ENCODE data around the gene GFER. TPM values are rescaled to one million over a fixed set of nuclear protein-coding genes. Genes with fewer than 3 reads are reported as not detected.

Gene GFER
- total and polyA plus RNA-seq, 2 of the 8 experiments (the other 6 are each of a cell fraction or from before 2014, with no cell fraction given) = 17.7 to 37.9 TPM

GRCh38 chr16:1992704-1993317 is 8.8 kb downstream of the GFER start:
- peaks cover 4 to 37% (median 24%) of the 10 kb centered on the region in 4 experiments for H3K27me3 ChIP-seq (replicated peaks in 1 of 4; ENCODE audit: control insufficient read depth in 3 of 4, extremely low read depth in 1 of 4, insufficient read depth in 3 of 4, low read length in 3 of 4)
- TF ChIP-seq RNF2 (IDR thresholded peaks at IDR 0.05; ENCODE audit: borderline replicate concordance, low read depth, low read length, missing control alignments, poor library complexity, severe bottlenecking) (no peak), SIN3A (conservative IDR thresholded peaks at IDR 0.05 in 1 of 2, IDR thresholded peaks at IDR 0.05 in 1 of 2; ENCODE audit: low read depth in 1 of 2, low read length in 2 of 2) (peak; percentile 55 to 83; a peak in 3 of 4 replicates), HDAC6 (IDR thresholded peaks at IDR 0.05; ENCODE audit: low read depth, low read length) (no peak), TAF1 (IDR thresholded peaks at IDR 0.05; ENCODE audit: low read depth, low read length) (peak; percentile 71), HDAC2 (IDR thresholded peaks at IDR 0.05; ENCODE audit: borderline replicate concordance in 1 of 2, low read depth in 2 of 2, low read length in 2 of 2) (0 out of 4 replicates have a peak, but pooled peaks of 1 of the 2 experiments have one; percentile 1), TBP (IDR thresholded peaks at IDR 0.05; ENCODE audit: low read depth, low read length) (no peak; the same call in 1 of the 2 replicates), MAX (IDR thresholded peaks at IDR 0.05) (no peak; the same call in 1 of the 2 replicates), YY1 (IDR thresholded peaks at IDR 0.05; ENCODE audit: low read depth, low read length) (peak; percentile 85)
- TF ChIP-seq, protein P1, sequence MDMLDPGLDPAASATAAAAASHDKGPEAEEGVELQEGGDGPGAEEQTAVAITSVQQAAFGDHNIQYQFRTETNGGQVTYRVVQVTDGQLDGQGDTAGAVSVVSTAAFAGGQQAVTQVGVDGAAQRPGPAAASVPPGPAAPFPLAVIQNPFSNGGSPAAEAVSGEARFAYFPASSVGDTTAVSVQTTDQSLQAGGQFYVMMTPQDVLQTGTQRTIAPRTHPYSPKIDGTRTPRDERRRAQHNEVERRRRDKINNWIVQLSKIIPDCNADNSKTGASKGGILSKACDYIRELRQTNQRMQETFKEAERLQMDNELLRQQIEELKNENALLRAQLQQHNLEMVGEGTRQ (IDR thresholded peaks at IDR 0.05; ENCODE audit: low read length) = no peak

More at GRCh38 chr16:1992704-1993317, 8.8 kb downstream of the GFER start:
- Histone ChIP-seq H3K9ac (replicated peaks in 1 of 4; ENCODE audit: extremely low read depth in 1 of 4, low read depth in 3 of 4, low read length in 3 of 4) (peak overlapping the region; percentile 63 to 92 (median 74)), H4K5ac (ENCODE audit: insufficient read length, low read depth, low read length) (peak overlapping the region; percentile 93), H3K4me3 (ENCODE audit: extremely low read depth in 1 of 4, insufficient read depth in 2 of 4, low read depth in 3 of 4, low read length in 4 of 4) (peak overlapping the region; percentile 46 to 82 (median 48)), H2BK12ac (ENCODE audit: low read depth, low read length) (peak overlapping the region; percentile 94), H3K27ac (ENCODE audit: low read depth, low read length) (peak overlapping the region; percentile 81; the same call in 1 of the 2 replicates), H3K36me3 (ENCODE audit: control insufficient read depth in 2 of 4, insufficient read depth in 4 of 4, low read length in 3 of 4) (peaks cover 0 to 4% (median 1%) of the 10 kb centered on the region in 4 experiments; a peak in 5 of 8 replicates), H4K91ac (replicated peaks; ENCODE audit: insufficient read length, low read length) (peak overlapping the region; percentile 98), H3K4me2 (ENCODE audit: insufficient read depth in 1 of 2, low read depth in 2 of 2, low read length in 2 of 2) (peak overlapping the region; percentile 83 to 99), H3K79me1 (ENCODE audit: low read depth, low read length) (no peaks in the 10 kb centered on the region), H3K23me2 (ENCODE audit: low read depth, low read length) (peaks cover 22% of the 10 kb centered on the region; the same call in 1 of the 2 replicates), H2BK20ac (ENCODE audit: low read length) (no peak overlapping the region), H3K79me2 (ENCODE audit: control insufficient read depth in 1 of 2, insufficient read depth in 2 of 2, low read length in 2 of 2) (no peaks in the 10 kb centered on the region), H4K8ac (ENCODE audit: extremely low read depth, insufficient read depth, low read length) (peak overlapping the region; percentile 98; the same call in 1 of the 2 replicates), H2BK15ac (ENCODE audit: low read length) (peak overlapping the region; percentile 99), H3K9me3 (ENCODE audit: insufficient read depth in 2 of 2, low read depth in 1 of 2, low read length in 1 of 2) (no peaks in the 10 kb centered on the region), H3K18ac (ENCODE audit: extremely low read depth, low read length) (peak overlapping the region; percentile 99), H3K4ac (replicated peaks; ENCODE audit: insufficient read length, low read depth, low read length) (peak overlapping the region; percentile 99), H3K4me1 (replicated peaks in 1 of 4; ENCODE audit: control insufficient read depth in 3 of 4, insufficient read depth in 4 of 4, low read length in 3 of 4) (peaks cover 0 to 24% (median 18%) of the 10 kb centered on the region in 4 experiments; a peak in 6 of 7 replicates), H2BK120ac (replicated peaks; ENCODE audit: low read depth, low read length) (peak overlapping the region; percentile 69), H4K20me1 (replicated peaks in 1 of 2; ENCODE audit: control insufficient read depth in 1 of 2, insufficient read depth in 2 of 2, low read length in 2 of 2) (peaks cover 7 to 13% of the 10 kb centered on the region in 2 experiments), H3K23ac (ENCODE audit: insufficient read length) (no peak overlapping the region), H2AFZ (ENCODE audit: low read length) (peak overlapping the region; percentile 98; the same call in 1 of the 2 replicates), H2AK5ac (ENCODE audit: low read depth, low read length) (no peak overlapping the region; the same call in 1 of the 2 replicates), H3K56ac (replicated peaks; ENCODE audit: insufficient read length, low read depth, low read length) (no peak overlapping the region), H2BK5ac (ENCODE audit: low read depth, low read length) (peak overlapping the region; percentile 96), H3K14ac (ENCODE audit: insufficient read length) (no peak overlapping the region)
- peak in 1 of 2 experiments; percentile 90 for DNase-seq (ENCODE audit: low read depth in 1 of 2, low spot score in 2 of 2)
- ChIA-PET CTCF (ENCODE audit: partially characterized antibody) (interaction anchor here (2.1 to 6.8 kb wide), 3 partner anchors 11 to 16 kb away, joined by 7 to 55 read pairs (median 8); partner anchors contain the start of gene NOXO1), POLR2A (ENCODE audit: partially characterized antibody) (interaction anchor here (0.7 to 28.2 kb wide), 15 partner anchors 9 to 199 kb away, joined by 3 to 736 read pairs (median 3); partner anchors contain the start of genes GFER, NDUFB10, NTHL1 and RNF151)
- 34% methylated on average over 32 of the region's 50 CpGs; no CpG with 5 or more reads in 1 of the 2 experiments for WGBS, 2 experiments (ENCODE audit: extremely low coverage in 1 of 2, insufficient coverage in 1 of 2, insufficient read length in 1 of 2, insufficient replicate concordance in 2 of 2, low coverage in 1 of 2, low lambda C conversion rate in 2 of 2, missing lambda C conversion rate in 1 of 2)
- no peak for FAIRE-seq
